Measurements from ENCODE around the gene CYB561D1. TPM values are rescaled to one million over a fixed set of nuclear protein-coding genes. Genes with fewer than 3 reads are reported as not detected.
A peak's percentile ranks its signal among the peaks of the same experiment; 100 is the strongest.

Gene CYB561D1
- total and polyA plus RNA-seq, 9 of the 15 experiments (the other 6 are each of a cell fraction or from before 2014, with no cell fraction given): 0.71 to 7.2 (median 3.5) TPM

DNA sequence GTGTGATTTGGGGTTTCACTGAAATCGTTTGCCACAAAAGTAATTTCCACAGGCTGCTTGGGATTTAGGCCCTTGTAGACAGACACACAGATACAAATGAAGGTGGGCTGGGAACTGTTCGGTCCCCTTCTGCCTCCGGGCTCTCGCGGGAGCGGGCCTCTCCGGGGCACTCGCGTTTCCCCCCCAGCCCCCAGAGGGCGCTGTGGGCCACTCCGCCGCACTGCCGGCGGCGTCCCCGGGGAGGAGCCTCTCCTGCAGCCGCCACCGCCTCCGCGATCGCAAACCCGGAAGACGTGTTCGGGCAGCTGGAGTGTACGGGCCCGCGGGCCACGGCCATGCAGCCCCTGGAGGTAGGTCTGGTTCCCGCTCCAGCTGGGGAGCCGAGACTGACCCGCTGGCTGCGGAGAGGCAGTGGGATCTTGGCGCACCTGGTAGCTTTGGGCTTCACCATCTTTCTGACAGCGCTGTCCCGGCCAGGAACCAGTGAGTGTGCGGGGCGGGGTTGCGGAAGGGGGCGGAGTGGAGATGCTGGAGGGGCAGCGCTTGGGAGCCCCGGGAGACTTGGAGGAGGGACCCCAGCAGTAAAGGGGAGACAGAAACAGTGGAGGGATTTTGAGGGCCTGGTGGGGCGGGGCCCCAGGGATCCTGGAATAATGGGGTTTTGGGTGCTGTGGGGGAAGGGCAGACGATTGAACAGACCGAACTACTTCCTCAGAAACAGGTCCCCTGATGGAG lies at the start of gene CYB561D1 (continued):
- TF ChIP-seq, protein P1, sequence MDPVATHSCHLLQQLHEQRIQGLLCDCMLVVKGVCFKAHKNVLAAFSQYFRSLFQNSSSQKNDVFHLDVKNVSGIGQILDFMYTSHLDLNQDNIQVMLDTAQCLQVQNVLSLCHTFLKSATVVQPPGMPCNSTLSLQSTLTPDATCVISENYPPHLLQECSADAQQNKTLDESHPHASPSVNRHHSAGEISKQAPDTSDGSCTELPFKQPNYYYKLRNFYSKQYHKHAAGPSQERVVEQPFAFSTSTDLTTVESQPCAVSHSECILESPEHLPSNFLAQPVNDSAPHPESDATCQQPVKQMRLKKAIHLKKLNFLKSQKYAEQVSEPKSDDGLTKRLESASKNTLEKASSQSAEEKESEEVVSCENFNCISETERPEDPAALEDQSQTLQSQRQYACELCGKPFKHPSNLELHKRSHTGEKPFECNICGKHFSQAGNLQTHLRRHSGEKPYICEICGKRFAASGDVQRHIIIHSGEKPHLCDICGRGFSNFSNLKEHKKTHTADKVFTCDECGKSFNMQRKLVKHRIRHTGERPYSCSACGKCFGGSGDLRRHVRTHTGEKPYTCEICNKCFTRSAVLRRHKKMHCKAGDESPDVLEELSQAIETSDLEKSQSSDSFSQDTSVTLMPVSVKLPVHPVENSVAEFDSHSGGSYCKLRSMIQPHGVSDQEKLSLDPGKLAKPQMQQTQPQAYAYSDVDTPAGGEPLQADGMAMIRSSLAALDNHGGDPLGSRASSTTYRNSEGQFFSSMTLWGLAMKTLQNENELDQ (CRISPR knock-in tag; IDR thresholded peaks at IDR 0.05; ENCODE audit: borderline replicate concordance): no peak
- TF ChIP-seq, protein P2, sequence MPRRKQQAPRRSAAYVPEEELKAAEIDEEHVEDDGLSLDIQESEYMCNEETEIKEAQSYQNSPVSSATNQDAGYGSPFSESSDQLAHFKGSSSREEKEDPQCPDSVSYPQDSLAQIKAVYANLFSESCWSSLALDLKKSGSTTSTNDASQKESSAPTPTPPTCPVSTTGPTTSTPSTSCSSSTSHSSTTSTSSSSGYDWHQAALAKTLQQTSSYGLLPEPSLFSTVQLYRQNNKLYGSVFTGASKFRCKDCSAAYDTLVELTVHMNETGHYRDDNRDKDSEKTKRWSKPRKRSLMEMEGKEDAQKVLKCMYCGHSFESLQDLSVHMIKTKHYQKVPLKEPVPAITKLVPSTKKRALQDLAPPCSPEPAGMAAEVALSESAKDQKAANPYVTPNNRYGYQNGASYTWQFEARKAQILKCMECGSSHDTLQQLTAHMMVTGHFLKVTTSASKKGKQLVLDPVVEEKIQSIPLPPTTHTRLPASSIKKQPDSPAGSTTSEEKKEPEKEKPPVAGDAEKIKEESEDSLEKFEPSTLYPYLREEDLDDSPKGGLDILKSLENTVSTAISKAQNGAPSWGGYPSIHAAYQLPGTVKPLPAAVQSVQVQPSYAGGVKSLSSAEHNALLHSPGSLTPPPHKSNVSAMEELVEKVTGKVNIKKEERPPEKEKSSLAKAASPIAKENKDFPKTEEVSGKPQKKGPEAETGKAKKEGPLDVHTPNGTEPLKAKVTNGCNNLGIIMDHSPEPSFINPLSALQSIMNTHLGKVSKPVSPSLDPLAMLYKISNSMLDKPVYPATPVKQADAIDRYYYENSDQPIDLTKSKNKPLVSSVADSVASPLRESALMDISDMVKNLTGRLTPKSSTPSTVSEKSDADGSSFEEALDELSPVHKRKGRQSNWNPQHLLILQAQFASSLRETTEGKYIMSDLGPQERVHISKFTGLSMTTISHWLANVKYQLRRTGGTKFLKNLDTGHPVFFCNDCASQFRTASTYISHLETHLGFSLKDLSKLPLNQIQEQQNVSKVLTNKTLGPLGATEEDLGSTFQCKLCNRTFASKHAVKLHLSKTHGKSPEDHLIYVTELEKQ (CRISPR knock-in tag; IDR thresholded peaks at IDR 0.05): no peak
- TF ChIP-seq SLC30A9 (CRISPR knock-in tag; IDR thresholded peaks at IDR 0.05) (no peak), SMARCA5 (IDR thresholded peaks at IDR 0.05) (no peak), ZNF589 (CRISPR knock-in tag; IDR thresholded peaks at IDR 0.05; ENCODE audit: low read depth) (no peak), MECOM (CRISPR knock-in tag; IDR thresholded peaks at IDR 0.05) (no peak), ADNP (tag; IDR thresholded peaks at IDR 0.05) (no peak)
- TF ChIP-seq, protein P3, sequence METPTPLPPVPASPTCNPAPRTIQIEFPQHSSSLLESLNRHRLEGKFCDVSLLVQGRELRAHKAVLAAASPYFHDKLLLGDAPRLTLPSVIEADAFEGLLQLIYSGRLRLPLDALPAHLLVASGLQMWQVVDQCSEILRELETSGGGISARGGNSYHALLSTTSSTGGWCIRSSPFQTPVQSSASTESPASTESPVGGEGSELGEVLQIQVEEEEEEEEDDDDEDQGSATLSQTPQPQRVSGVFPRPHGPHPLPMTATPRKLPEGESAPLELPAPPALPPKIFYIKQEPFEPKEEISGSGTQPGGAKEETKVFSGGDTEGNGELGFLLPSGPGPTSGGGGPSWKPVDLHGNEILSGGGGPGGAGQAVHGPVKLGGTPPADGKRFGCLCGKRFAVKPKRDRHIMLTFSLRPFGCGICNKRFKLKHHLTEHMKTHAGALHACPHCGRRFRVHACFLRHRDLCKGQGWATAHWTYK (CRISPR knock-in tag; IDR thresholded peaks at IDR 0.05): 0 out of 2 replicates have a peak, but pooled peaks have one; percentile 41
- TF ChIP-seq, protein P4, sequence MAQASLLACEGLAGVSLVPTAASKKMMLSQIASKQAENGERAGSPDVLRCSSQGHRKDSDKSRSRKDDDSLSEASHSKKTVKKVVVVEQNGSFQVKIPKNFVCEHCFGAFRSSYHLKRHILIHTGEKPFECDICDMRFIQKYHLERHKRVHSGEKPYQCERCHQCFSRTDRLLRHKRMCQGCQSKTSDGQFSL (CRISPR knock-in tag; IDR thresholded peaks at IDR 0.05): no peak
- TF ChIP-seq, protein P4 (tag; IDR thresholded peaks at IDR 0.05): 0 out of 4 replicates have a peak, but pooled peaks of 1 of the 2 experiments have one; percentile 23
- TF ChIP-seq, protein P5, sequence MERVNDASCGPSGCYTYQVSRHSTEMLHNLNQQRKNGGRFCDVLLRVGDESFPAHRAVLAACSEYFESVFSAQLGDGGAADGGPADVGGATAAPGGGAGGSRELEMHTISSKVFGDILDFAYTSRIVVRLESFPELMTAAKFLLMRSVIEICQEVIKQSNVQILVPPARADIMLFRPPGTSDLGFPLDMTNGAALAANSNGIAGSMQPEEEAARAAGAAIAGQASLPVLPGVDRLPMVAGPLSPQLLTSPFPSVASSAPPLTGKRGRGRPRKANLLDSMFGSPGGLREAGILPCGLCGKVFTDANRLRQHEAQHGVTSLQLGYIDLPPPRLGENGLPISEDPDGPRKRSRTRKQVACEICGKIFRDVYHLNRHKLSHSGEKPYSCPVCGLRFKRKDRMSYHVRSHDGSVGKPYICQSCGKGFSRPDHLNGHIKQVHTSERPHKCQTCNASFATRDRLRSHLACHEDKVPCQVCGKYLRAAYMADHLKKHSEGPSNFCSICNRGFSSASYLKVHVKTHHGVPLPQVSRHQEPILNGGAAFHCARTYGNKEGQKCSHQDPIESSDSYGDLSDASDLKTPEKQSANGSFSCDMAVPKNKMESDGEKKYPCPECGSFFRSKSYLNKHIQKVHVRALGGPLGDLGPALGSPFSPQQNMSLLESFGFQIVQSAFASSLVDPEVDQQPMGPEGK (CRISPR knock-in tag; IDR thresholded peaks at IDR 0.05; ENCODE audit: borderline replicate concordance): no peak
- TF ChIP-seq, protein P6, sequence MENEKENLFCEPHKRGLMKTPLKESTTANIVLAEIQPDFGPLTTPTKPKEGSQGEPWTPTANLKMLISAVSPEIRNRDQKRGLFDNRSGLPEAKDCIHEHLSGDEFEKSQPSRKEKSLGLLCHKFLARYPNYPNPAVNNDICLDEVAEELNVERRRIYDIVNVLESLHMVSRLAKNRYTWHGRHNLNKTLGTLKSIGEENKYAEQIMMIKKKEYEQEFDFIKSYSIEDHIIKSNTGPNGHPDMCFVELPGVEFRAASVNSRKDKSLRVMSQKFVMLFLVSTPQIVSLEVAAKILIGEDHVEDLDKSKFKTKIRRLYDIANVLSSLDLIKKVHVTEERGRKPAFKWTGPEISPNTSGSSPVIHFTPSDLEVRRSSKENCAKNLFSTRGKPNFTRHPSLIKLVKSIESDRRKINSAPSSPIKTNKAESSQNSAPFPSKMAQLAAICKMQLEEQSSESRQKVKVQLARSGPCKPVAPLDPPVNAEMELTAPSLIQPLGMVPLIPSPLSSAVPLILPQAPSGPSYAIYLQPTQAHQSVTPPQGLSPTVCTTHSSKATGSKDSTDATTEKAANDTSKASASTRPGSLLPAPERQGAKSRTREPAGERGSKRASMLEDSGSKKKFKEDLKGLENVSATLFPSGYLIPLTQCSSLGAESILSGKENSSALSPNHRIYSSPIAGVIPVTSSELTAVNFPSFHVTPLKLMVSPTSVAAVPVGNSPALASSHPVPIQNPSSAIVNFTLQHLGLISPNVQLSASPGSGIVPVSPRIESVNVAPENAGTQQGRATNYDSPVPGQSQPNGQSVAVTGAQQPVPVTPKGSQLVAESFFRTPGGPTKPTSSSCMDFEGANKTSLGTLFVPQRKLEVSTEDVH (IDR thresholded peaks at IDR 0.05; ENCODE audit: low read depth, partially characterized antibody): peak; percentile 92

All from K562 (cell line).